Cardiac fibroblast (primary cell): ENCODE measurements around the gene VPS72.

Experiments
- DNase-seq, 2 donors: peaks; one replicate each; pipeline versions ENCODE4 v3.0.0 to v3.0.0-alpha.2; 2010; ENCODE audit warnings: low read depth in 2 of 2
- H3K4me3 ChIP-seq, 2 donors: replicated peaks in 1 of 2; 1 replicate in 1 of 2; 2 replicates in 1 of 2; pipeline ENCODE4 v1.5.1; 2011; ENCODE audit warnings: low read depth in 2 of 2, low read length in 2 of 2, mild to moderate bottlenecking in 2 of 2, moderate library complexity in 1 of 2
- CTCF ChIP-seq: IDR thresholded peaks from one replicate; pipeline ENCODE4 v1.5.1; 2011; ENCODE audit warnings: low read depth, mild to moderate bottlenecking, low read length, inconsistent platforms

VPS72 gene

GRCh38 chr1:151157067-151157531, 32.9 kb downstream of the VPS72 start:
- H3K4me3 ChIP-seq, result no peak overlapping the region
- DNase-seq, result no peak
- TF ChIP-seq CTCF, result no peak

- H3K4me3 ChIP-seq, result no peak within 1 kb of the TSS
- no peak for TF ChIP-seq CTCF
- DNase-seq, result no peak
These were observed 33.5 kb downstream of the VPS72 start, which contains the start of gene TNFAIP8L2 for GRCh38 chr1:151156515-151156819. Gene TNFAIP8L2, plus strand, starts transcription at chr1:151156649. Its CDS starts 2,049 bp downstream, at chr1:151158698.

GRCh38 chr1:151147665-151148064, 42.3 kb downstream of the VPS72 start:
- TF ChIP-seq CTCF, result no peak
- H3K4me3 ChIP-seq, result no peak overlapping the region
- no peak for DNase-seq

- no peak for TF ChIP-seq CTCF
- H3K4me3 ChIP-seq, result peak overlapping the region; percentile 44 to 73
- peak; percentile 54 to 57 for DNase-seq
These were observed 42.9 kb downstream of the VPS72 start for GRCh38 chr1:151147132-151147503.

GRCh38 chr1:151146412-151147131, 43.4 kb downstream of the VPS72 start, which contains the start of gene SEMA6C:
Gene SEMA6C, minus strand, starts transcription at chr1:151146631. Its CDS starts 4,010 bp downstream, at chr1:151142621.
- TF ChIP-seq CTCF, result no peak
- peak; percentile 88 to 93 for DNase-seq
- peak within 1 kb of the TSS; percentile 66 to 73 for H3K4me3 ChIP-seq

GRCh38 chr1:151146072-151146411, 44.0 kb downstream of the VPS72 start:
- peak overlapping the region; percentile 66 to 73 for H3K4me3 ChIP-seq
- no peak for TF ChIP-seq CTCF

More at GRCh38 chr1:151146072-151146411, 44.0 kb downstream of the VPS72 start:
- DNase-seq, result no peak
